ENCODE measurements around the gene IP6K1. TPM values are rescaled to one million over a fixed set of nuclear protein-coding genes. Genes with fewer than 3 reads are reported as not detected.
"Not testable (repeated sequence)": the region's sequence is repeated elsewhere in the genome, so short reads cannot be mapped to it uniquely, and the experiment has no call there.

The IP6K1 gene
- total and polyA plus RNA-seq, 2 donors (not counting 1 experiment from before 2014, with no cell fraction given), result 27.8 to 77.8 TPM

- ChIA-PET POLR2A (interaction anchor here (0.6 to 0.7 kb wide), 2 partner anchors 17 to 100 kb away, joined by 3 read pairs; no protein-coding TSS in a partner anchor), CTCF (interaction anchor here (0.7 kb wide), 1 partner anchor 57 kb away, joined by 3 read pairs; no protein-coding TSS in a partner anchor)
- H3K27ac ChIP-seq (ENCODE audit: low read length in 2 of 2), result no peak overlapping the region
- H3K4me3 ChIP-seq (ENCODE audit: control extremely low read depth in 1 of 5, extremely low read depth in 1 of 5, insufficient read depth in 1 of 5, low read depth in 2 of 5, low read length in 4 of 5), result no peak overlapping the region
- H3K4me2 ChIP-seq (replicated peaks; ENCODE audit: low read depth, low read length, poor library complexity, severe bottlenecking), result no peak overlapping the region
- H2AFZ ChIP-seq (ENCODE audit: insufficient read depth, low read depth, low read length, poor library complexity, severe bottlenecking), result no peak overlapping the region
- WGBS (ENCODE audit: insufficient coverage), result 98% methylated on average over 3 of the region's 5 CpGs
- peaks cover 97% of the 10 kb centered on the region for H3K79me2 ChIP-seq (ENCODE audit: control insufficient read depth, insufficient read depth, low read length)
- intact Hi-C loops (cut with micrococcal nuclease), result loop anchor here (10.0 kb wide), 1 partner anchor 53 kb away; no protein-coding TSS in a partner anchor
- H3K4me3 Mint-ChIP-seq, result no peak overlapping the region
- peak overlapping the region; percentile 15 for H3K27ac Mint-ChIP-seq
- H3K36me3 ChIP-seq (replicated peaks in 1 of 2; ENCODE audit: control extremely low read depth in 1 of 2, control insufficient read depth in 1 of 2, extremely low read depth in 1 of 2, insufficient read depth in 2 of 2, low read length in 1 of 2), result peaks cover 8 to 25% of the 10 kb centered on the region in 2 experiments
- DNase-seq (no peak), ATAC-seq (ENCODE audit: low read depth) (no peak)
- TF ChIP-seq, protein P1, sequence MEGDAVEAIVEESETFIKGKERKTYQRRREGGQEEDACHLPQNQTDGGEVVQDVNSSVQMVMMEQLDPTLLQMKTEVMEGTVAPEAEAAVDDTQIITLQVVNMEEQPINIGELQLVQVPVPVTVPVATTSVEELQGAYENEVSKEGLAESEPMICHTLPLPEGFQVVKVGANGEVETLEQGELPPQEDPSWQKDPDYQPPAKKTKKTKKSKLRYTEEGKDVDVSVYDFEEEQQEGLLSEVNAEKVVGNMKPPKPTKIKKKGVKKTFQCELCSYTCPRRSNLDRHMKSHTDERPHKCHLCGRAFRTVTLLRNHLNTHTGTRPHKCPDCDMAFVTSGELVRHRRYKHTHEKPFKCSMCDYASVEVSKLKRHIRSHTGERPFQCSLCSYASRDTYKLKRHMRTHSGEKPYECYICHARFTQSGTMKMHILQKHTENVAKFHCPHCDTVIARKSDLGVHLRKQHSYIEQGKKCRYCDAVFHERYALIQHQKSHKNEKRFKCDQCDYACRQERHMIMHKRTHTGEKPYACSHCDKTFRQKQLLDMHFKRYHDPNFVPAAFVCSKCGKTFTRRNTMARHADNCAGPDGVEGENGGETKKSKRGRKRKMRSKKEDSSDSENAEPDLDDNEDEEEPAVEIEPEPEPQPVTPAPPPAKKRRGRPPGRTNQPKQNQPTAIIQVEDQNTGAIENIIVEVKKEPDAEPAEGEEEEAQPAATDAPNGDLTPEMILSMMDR (IDR thresholded peaks at IDR 0.05), result no peak
- no peak for TF ChIP-seq EZH2 (IDR thresholded peaks at IDR 0.05; ENCODE audit: borderline replicate concordance, insufficient read depth, low read depth, low read length, poor library complexity, severe bottlenecking)
- H3K27me3 ChIP-seq (replicated peaks in 1 of 4; ENCODE audit: control extremely low read depth in 1 of 4, control insufficient read depth in 3 of 4, insufficient read depth in 4 of 4, low read length in 3 of 4), result no peaks in the 10 kb centered on the region
- peaks cover 34% of the 10 kb centered on the region for H3K4me1 Mint-ChIP-seq
- no peaks in the 10 kb centered on the region for H3K9me3 Mint-ChIP-seq (ENCODE audit: insufficient read depth)
- H3K27me3 Mint-ChIP-seq, result no peaks in the 10 kb centered on the region
- H4K20me1 ChIP-seq (ENCODE audit: control insufficient read depth, insufficient read depth, low read length, poor library complexity, severe bottlenecking), result peaks cover 41% of the 10 kb centered on the region
- peaks cover 11 to 21% of the 10 kb centered on the region in 2 donors for H3K4me1 ChIP-seq (ENCODE audit: control insufficient read depth in 2 of 2, insufficient read depth in 2 of 2, low read length in 2 of 2)
- no peak overlapping the region for H3K9ac ChIP-seq (ENCODE audit: low read length)
- no peaks in the 10 kb centered on the region for H3K9me3 ChIP-seq (ENCODE audit: control extremely low read depth in 1 of 3, control insufficient read depth in 2 of 3, insufficient read depth in 1 of 3, low read length in 2 of 3)
Observed at GRCh38 chr3:49781415-49782199, 4.7 kb downstream of the IP6K1 start.

GRCh38 chr3:49780975-49781365 is 5.4 kb downstream of the IP6K1 start:
- peaks cover 99% of the 10 kb centered on the region for H3K79me2 ChIP-seq (ENCODE audit: control insufficient read depth, insufficient read depth, low read length)
- H3K27ac Mint-ChIP-seq; ATAC-seq (ENCODE audit: low read depth); H3K4me3 ChIP-seq (ENCODE audit: control extremely low read depth in 1 of 5, extremely low read depth in 1 of 5, insufficient read depth in 1 of 5, low read depth in 2 of 5, low read length in 4 of 5); H3K27me3 Mint-ChIP-seq; DNase-seq; H2AFZ ChIP-seq (ENCODE audit: insufficient read depth, low read depth, low read length, poor library complexity, severe bottlenecking); H3K9ac ChIP-seq (ENCODE audit: low read length); H3K27ac ChIP-seq (ENCODE audit: low read length in 2 of 2); H3K27me3 ChIP-seq (replicated peaks in 1 of 4; ENCODE audit: control extremely low read depth in 1 of 4, control insufficient read depth in 3 of 4, insufficient read depth in 4 of 4, low read length in 3 of 4); H3K9me3 Mint-ChIP-seq (ENCODE audit: insufficient read depth); CTCF ChIA-PET; H3K4me2 ChIP-seq (replicated peaks; ENCODE audit: low read depth, low read length, poor library complexity, severe bottlenecking); H3K9me3 ChIP-seq (ENCODE audit: control extremely low read depth in 1 of 3, control insufficient read depth in 2 of 3, insufficient read depth in 1 of 3, low read length in 2 of 3); H3K4me3 Mint-ChIP-seq: not testable (repeated sequence)
- intact Hi-C loops (cut with micrococcal nuclease), result loop anchor here (10.0 kb wide), 1 partner anchor 54 kb away; no protein-coding TSS in a partner anchor
- peaks cover 34% of the 10 kb centered on the region for H3K4me1 Mint-ChIP-seq
- H4K20me1 ChIP-seq (ENCODE audit: control insufficient read depth, insufficient read depth, low read length, poor library complexity, severe bottlenecking), result peaks cover 47% of the 10 kb centered on the region
- POLR2A ChIA-PET, result interaction anchor here (0.6 kb wide), 1 partner anchor 17 kb away, joined by 3 read pairs; no protein-coding TSS in a partner anchor
- H3K36me3 ChIP-seq (replicated peaks in 1 of 2; ENCODE audit: control extremely low read depth in 1 of 2, control insufficient read depth in 1 of 2, extremely low read depth in 1 of 2, insufficient read depth in 2 of 2, low read length in 1 of 2), result peaks cover 8 to 25% of the 10 kb centered on the region in 2 experiments
- peaks cover 11 to 21% of the 10 kb centered on the region in 2 donors for H3K4me1 ChIP-seq (ENCODE audit: control insufficient read depth in 2 of 2, insufficient read depth in 2 of 2, low read length in 2 of 2)
- WGBS (ENCODE audit: insufficient coverage), result 100% methylated on average over 2 of the region's 9 CpGs
